Peyer's patch (tissue), 4 donors: Measurements from ENCODE around the gene MYCBPAP. TPM values are rescaled to one million over a fixed set of nuclear protein-coding genes. Genes with fewer than 3 reads are reported as not detected.
A peak's percentile ranks its signal among the peaks of the same experiment; 100 is the strongest.

ENCODE experiments used
- DNase-seq, 3 donors: peaks; one replicate each; pipeline ENCODE4 v3.0.0-alpha.2; 2017 to 2019
- H3K27ac ChIP-seq, 4 donors: fragments of 200-600 bp; sonication (generic); one replicate each; pipeline ENCODE4 v1.5.1; 2016 to 2019
- H3K27me3 ChIP-seq, 2 donors: fragments of 200-600 bp; sonication (generic); one replicate each; pipeline ENCODE4 v1.5.1; 2019
- H3K36me3 ChIP-seq, 3 donors: fragments of 200-600 bp; sonication (generic); one replicate each; pipeline ENCODE4 v1.5.1; 2016 to 2019
- H3K4me1 ChIP-seq, 4 donors: fragments of 200-600 bp; sonication (generic); one replicate each; pipeline ENCODE4 v1.5.1; 2016 to 2019
- H3K4me3 ChIP-seq, 4 donors: fragments of 200-600 bp; sonication (generic); 1 replicate in 3 of 4; 2 replicates in 1 of 4; pipeline ENCODE4 v1.5.1; 2016 to 2019; ENCODE audit warnings: mild to moderate bottlenecking in 1 of 4
- H3K9me3 ChIP-seq, 4 donors: fragments of 200-600 bp; sonication (generic); one replicate each; pipeline ENCODE4 v1.5.1; 2016 to 2019; ENCODE audit warnings: mild to moderate bottlenecking in 1 of 4
- POLR2A ChIP-seq, 2 donors: fragments of 450-650 bp; IDR thresholded peaks; one replicate each; pipeline ENCODE4 v1.5.1; 2017; ENCODE audit warnings: antibody characterized with exemption in 2 of 2, mild to moderate bottlenecking in 2 of 2, moderate library complexity in 2 of 2
- total RNA-seq, 4 donors: library from RNA; depleted of rRNA; stranded (reverse); fragments of >200 nt; gene quantifications; one replicate each; pipeline ENCODE4 v1.1.0, GENCODE V29; 2016
- TF ChIP-seq, protein P1 (sequence below), 6 experiments: fragments of 450-650 bp in 4 of 6; fragments of 200-600 bp in 2 of 6; sonication (generic) in 1 of 6; IDR thresholded peaks; one replicate each; pipeline ENCODE4 v1.5.1; 2017 to 2019; ENCODE audit warnings: antibody characterized with exemption in 6 of 6, mild to moderate bottlenecking in 3 of 6, moderate library complexity in 1 of 6

Gene MYCBPAP
- total RNA-seq, 4 donors from 2014 or later: 0.53 to 1.1 TPM; not detected in 2

DNA sequence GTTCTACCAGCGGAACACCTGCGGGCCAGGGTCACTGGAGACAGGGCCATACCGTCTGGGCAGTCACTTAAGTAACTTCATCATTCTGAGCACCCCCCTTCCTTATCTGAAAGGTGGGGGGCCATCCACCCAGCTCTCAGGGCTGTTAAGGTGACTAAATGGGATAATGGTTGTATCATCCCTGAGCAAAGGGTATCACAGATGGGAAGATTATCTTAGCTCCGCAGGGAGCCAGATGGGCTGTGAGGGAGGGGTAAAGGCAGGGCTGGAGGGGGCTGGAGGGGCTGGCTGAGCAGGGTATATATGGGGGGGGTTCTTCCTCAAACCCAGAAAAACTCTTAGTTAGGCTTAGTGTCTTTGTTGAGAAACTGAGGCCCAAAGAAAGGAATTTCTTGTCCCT lies 49.4 kb downstream of the MYCBPAP start:
- H3K27me3 ChIP-seq: peaks cover 0 to 33% of the 10 kb centered on the region in 2 donors
- TF ChIP-seq, protein P1, sequence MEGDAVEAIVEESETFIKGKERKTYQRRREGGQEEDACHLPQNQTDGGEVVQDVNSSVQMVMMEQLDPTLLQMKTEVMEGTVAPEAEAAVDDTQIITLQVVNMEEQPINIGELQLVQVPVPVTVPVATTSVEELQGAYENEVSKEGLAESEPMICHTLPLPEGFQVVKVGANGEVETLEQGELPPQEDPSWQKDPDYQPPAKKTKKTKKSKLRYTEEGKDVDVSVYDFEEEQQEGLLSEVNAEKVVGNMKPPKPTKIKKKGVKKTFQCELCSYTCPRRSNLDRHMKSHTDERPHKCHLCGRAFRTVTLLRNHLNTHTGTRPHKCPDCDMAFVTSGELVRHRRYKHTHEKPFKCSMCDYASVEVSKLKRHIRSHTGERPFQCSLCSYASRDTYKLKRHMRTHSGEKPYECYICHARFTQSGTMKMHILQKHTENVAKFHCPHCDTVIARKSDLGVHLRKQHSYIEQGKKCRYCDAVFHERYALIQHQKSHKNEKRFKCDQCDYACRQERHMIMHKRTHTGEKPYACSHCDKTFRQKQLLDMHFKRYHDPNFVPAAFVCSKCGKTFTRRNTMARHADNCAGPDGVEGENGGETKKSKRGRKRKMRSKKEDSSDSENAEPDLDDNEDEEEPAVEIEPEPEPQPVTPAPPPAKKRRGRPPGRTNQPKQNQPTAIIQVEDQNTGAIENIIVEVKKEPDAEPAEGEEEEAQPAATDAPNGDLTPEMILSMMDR (IDR thresholded peaks at IDR 0.05): no peak
- no peak for TF ChIP-seq POLR2A (IDR thresholded peaks at IDR 0.05)
- no peak for DNase-seq

DNA sequence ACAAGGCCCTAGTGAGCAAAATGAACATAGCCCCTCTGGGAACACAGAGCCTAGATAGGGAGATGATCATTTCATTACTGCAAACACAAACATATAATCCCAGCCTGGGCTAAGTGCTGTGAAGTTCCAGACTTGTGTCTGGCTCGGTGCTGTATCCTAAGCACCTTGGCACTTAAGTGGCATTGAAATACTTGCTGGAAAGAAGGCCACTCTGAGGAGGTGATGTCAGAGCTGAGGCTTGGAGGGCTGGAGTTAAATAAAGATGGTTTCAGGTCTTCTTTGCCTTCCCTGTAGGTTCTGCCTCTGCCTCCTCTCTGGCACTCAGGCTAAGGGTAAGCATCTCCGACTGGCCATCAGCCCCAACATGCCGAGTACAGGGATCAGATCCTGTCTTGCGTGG lies 49.9 kb downstream of the MYCBPAP start:
- no peaks in the 10 kb centered on the region for H3K9me3 ChIP-seq
- H3K27me3 ChIP-seq: peaks cover 0 to 36% of the 10 kb centered on the region in 2 donors
- no peak overlapping the region for H3K27ac ChIP-seq
- no peak overlapping the region for H3K4me3 ChIP-seq
- no peak for TF ChIP-seq POLR2A (IDR thresholded peaks at IDR 0.05)
- TF ChIP-seq, protein P1 (IDR thresholded peaks at IDR 0.05): no peak
- H3K4me1 ChIP-seq: peaks cover 0 to 37% (median 30%) of the 10 kb centered on the region in 4 donors
- H3K36me3 ChIP-seq: peaks cover 0 to 7% (median 0%) of the 10 kb centered on the region in 3 donors
- DNase-seq: no peak

More for the DNA sequence above, 49.4 kb downstream of the MYCBPAP start:
- H3K36me3 ChIP-seq: peaks cover 0 to 7% (median 0%) of the 10 kb centered on the region in 3 donors
- H3K4me3 ChIP-seq: no peak overlapping the region
- no peaks in the 10 kb centered on the region for H3K9me3 ChIP-seq
- no peak overlapping the region for H3K27ac ChIP-seq
- H3K4me1 ChIP-seq: peaks cover 0 to 37% (median 30%) of the 10 kb centered on the region in 4 donors

DNA sequence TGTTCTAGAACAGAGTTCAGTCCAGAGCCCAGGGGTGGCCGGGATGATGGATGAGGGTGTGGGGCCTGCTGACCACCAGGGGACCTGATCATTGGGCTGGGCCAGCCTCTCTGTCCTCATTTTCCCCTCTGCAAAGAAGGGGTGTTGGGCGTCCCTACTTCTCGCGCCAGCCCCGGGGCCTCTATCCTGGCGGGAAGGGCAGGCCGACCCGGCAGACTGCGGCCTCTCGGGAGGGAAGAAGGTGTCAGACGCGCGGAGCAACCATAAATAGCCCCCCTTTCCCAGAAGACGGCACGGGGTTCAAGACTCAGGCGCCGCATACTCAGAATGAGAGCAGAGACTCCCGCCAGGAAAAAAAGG lies 50.3 kb downstream of the MYCBPAP start:
- Histone ChIP-seq H3K4me3 (peak overlapping the region in 2 of 4 donors; percentile 60 to 80), H3K36me3 (peaks cover 0 to 7% (median 0%) of the 10 kb centered on the region in 3 donors), H3K9me3 (no peaks in the 10 kb centered on the region), H3K27ac (no peak overlapping the region), H3K27me3 (peaks cover 0 to 36% of the 10 kb centered on the region in 2 donors), H3K4me1 (peaks cover 0 to 37% (median 30%) of the 10 kb centered on the region in 4 donors)
- no peak for DNase-seq
- TF ChIP-seq, protein P1 (IDR thresholded peaks at IDR 0.05): no peak
- no peak for TF ChIP-seq POLR2A (IDR thresholded peaks at IDR 0.05)

DNA sequence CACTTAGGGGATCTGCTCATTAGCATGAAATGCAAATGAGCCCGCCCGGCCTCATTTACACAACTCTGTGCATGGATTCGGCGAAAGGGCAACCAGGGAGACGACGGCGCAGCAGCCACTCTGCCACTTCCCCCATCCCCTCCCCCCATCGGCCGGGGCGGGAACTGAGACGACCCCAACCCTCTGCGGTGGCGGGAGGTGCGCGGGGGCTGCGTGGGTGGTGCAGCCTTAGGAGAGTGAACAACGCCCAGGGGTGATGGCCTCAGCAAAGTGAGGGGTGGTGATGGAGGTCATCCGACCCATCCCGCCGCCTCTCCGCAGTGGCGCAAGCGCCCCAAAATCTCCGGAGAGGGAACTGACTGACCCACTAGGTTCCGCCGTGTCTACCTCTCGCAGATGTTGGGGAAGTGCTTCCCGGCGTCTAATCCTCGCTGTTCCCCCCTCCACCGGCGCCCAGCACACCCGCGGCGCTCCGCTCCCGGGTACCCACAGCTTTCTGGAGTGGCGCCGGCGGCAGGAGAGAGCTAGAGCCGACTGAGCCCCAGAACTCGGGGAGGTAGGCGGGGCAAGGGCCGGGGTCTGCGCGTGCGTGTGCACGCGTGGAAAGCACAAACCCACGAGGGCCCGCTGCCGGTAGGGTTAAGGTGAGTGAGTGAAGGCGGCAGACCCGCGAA lies 50.8 kb downstream of the MYCBPAP start:
- Histone ChIP-seq H3K4me1 (peaks cover 0 to 37% (median 30%) of the 10 kb centered on the region in 4 donors), H3K9me3 (no peaks in the 10 kb centered on the region), H3K4me3 (peak overlapping the region in 2 of 4 donors; percentile 60 to 80), H3K27me3 (peaks cover 0 to 36% of the 10 kb centered on the region in 2 donors), H3K27ac (no peak overlapping the region), H3K36me3 (peaks cover 0 to 7% (median 0%) of the 10 kb centered on the region in 3 donors)
- peak in 1 of 3 donors; percentile 36 for DNase-seq
- no peak for TF ChIP-seq POLR2A (IDR thresholded peaks at IDR 0.05)
- TF ChIP-seq, protein P1 (IDR thresholded peaks at IDR 0.05): no peak

DNA sequence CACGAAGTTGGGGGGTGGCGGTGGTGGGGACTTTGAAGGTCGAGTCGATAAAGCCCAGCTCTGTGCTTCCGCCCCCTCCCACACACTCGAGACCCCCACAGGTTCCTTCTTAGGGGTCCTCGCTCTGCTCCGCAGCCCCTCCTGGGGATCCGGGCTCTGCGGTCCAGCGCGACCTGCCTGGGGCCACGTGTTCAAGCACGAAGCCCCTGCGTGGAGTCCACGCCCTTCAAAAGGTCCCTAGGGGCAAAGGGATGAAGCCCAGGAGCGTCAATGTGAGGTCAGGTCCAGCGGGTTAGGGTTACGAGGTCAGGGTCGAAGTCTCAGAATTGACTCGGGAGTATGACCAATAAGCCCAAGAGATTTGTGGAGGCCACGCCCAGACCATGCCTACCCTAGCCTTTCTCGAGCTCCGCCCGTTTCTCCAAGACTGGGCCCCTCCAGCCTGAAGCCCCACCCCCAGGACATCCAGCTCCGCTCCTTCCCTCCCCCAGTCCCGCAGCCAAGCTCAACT lies 51.5 kb downstream of the MYCBPAP start:
- Histone ChIP-seq H3K36me3 (peaks cover 0 to 7% (median 0%) of the 10 kb centered on the region in 3 donors), H3K27me3 (peaks cover 0 to 36% of the 10 kb centered on the region in 2 donors), H3K4me3 (peak overlapping the region; percentile 31 to 80 (median 57)), H3K27ac (no peak overlapping the region), H3K9me3 (no peaks in the 10 kb centered on the region), H3K4me1 (peaks cover 0 to 37% (median 30%) of the 10 kb centered on the region in 4 donors)
- DNase-seq: peak; percentile 32 to 76 (median 63)
- TF ChIP-seq, protein P1 (IDR thresholded peaks at IDR 0.05): no peak
- TF ChIP-seq POLR2A (IDR thresholded peaks at IDR 0.05): no peak
